Spleen (tissue), 7 donors: ENCODE results near the gene G6PD.

ENCODE experiments used
- POLR2AphosphoS5 ChIP-seq, 3 donors: sonication (generic); formaldehyde crosslinking; IDR thresholded peaks; one replicate each; pipeline ENCODE4 v1.5.1; 2017; ENCODE audit warnings: antibody characterized with exemption in 3 of 3
- TF ChIP-seq, protein P1 (sequence below), 11 experiments: fragments of 200-600 bp in 7 of 11; fragments of 450-650 bp in 4 of 11; sonication (generic) in 4 of 11; IDR thresholded peaks in 8 of 11; conservative IDR thresholded peaks in 3 of 11; 1 replicate in 7 of 11; 2 replicates in 4 of 11; pipeline versions ENCODE4 v1.4.0 to v1.8.0; 2016 to 2021; ENCODE audit warnings: antibody characterized with exemption in 11 of 11, inconsistent platforms in 4 of 11, mild to moderate bottlenecking in 1 of 11
- donor health status: DM: no; HTN: no; CAD: no; lungs with moderate emphysema.
- donor health status: DM: no; HTN: no; CAD: no.
- donor health status: DM: no; HTN: no; CAD: no.

GRCh38 chrX:154535892-154536291 lies 10.8 kb downstream of the G6PD start:
- TF ChIP-seq POLR2AphosphoS5 (IDR thresholded peaks at IDR 0.05): no peak
- TF ChIP-seq, protein P1, sequence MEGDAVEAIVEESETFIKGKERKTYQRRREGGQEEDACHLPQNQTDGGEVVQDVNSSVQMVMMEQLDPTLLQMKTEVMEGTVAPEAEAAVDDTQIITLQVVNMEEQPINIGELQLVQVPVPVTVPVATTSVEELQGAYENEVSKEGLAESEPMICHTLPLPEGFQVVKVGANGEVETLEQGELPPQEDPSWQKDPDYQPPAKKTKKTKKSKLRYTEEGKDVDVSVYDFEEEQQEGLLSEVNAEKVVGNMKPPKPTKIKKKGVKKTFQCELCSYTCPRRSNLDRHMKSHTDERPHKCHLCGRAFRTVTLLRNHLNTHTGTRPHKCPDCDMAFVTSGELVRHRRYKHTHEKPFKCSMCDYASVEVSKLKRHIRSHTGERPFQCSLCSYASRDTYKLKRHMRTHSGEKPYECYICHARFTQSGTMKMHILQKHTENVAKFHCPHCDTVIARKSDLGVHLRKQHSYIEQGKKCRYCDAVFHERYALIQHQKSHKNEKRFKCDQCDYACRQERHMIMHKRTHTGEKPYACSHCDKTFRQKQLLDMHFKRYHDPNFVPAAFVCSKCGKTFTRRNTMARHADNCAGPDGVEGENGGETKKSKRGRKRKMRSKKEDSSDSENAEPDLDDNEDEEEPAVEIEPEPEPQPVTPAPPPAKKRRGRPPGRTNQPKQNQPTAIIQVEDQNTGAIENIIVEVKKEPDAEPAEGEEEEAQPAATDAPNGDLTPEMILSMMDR (IDR thresholded peaks at IDR 0.05 in 8 of 11, conservative IDR thresholded peaks at IDR 0.05 in 3 of 11): no peak
